ENCODE data around the gene MLLT11. TPM values are rescaled to one million over a fixed set of nuclear protein-coding genes. Genes with fewer than 3 reads are reported as not detected.

Gene MLLT11
- total RNA-seq, 2 experiments from 2014 or later, result 4.7 to 4.8 TPM

DNA sequence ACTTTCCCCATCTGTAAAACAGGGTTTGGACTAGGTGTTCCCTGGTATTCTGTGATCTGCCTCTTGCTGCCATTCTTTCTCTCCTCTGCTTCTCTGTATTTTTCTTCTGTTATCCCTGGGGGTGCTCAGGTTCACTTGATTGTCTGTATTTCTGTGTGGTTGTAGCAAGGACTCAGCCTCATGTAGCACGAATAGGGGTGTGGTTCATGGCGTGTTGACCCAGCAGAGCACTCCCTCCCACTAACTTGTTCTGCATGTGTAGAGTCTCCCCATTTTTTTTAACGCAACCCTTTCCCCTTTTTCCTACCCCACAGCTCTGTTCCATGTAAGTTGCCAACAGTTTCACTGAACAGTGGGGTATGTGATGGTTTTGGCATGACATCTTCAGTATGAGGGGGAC is 25.0 kb upstream of the MLLT11 start:
- Histone ChIP-seq H3K4me2 (ENCODE audit: low read length) (no peak overlapping the region), H3K36me3 (ENCODE audit: insufficient read depth, low read length) (peaks cover 34% of the 10 kb centered on the region), H2AFZ (ENCODE audit: low read length) (no peak overlapping the region), H3K9me2 (ENCODE audit: insufficient read depth, low read length) (no peaks in the 10 kb centered on the region), H4K20me1 (ENCODE audit: insufficient read depth, low read length) (no peaks in the 10 kb centered on the region), H3K4me3 (ENCODE audit: low read depth, low read length, poor library complexity, severe bottlenecking) (no peak overlapping the region), H3K4me1 (ENCODE audit: insufficient read depth, low read length, poor library complexity, severe bottlenecking) (no peaks in the 10 kb centered on the region), H3K9me3 (ENCODE audit: low read length) (no peaks in the 10 kb centered on the region), H3K27ac (ENCODE audit: low read depth, low read length, poor library complexity, severe bottlenecking) (no peak overlapping the region), H3K79me2 (ENCODE audit: insufficient read depth, low read depth, low read length) (no peaks in the 10 kb centered on the region)
- ChIA-PET POLR2A (no interaction called here), CTCF (ENCODE audit: unreplicated experiment) (no interaction called here)
- BruUV-seq (replicated peaks), result TSS peak; percentile 65
- TF ChIP-seq EZH2phosphoT487 (IDR thresholded peaks at IDR 0.05; ENCODE audit: borderline replicate concordance, low read depth, low read length) (no peak), CTCF (conservative IDR thresholded peaks at IDR 0.05; ENCODE audit: low read length) (no peak)
- DNase-seq (ENCODE audit: low spot score), result no peak
- intact Hi-C loops (cut with micrococcal nuclease; ENCODE audit: unreplicated experiment), result no loop called here

GRCh38 chr1:151036356-151036755 is 23.8 kb upstream of the MLLT11 start, which contains the start of gene BNIPL:
BNIPL (plus strand) TSS chr1:151036586; CDS start chr1:151036726, 140 bp downstream.
- POLR2A ChIA-PET, result interaction anchor here (0.7 to 1.5 kb wide), 2 partner anchors 9 to 24 kb away, joined by 3 read pairs; no protein-coding TSS in a partner anchor
- CTCF ChIA-PET (ENCODE audit: unreplicated experiment), result no interaction called here
- Histone ChIP-seq H3K79me2 (ENCODE audit: insufficient read depth, low read depth, low read length) (no peaks in the 10 kb centered on the region), H4K20me1 (ENCODE audit: insufficient read depth, low read length) (no peaks in the 10 kb centered on the region), H3K4me1 (ENCODE audit: insufficient read depth, low read length, poor library complexity, severe bottlenecking) (no peaks in the 10 kb centered on the region), H3K4me2 (ENCODE audit: low read length) (no peak within 1 kb of the TSS), H3K9me3 (ENCODE audit: low read length) (no peaks in the 10 kb centered on the region), H3K36me3 (ENCODE audit: insufficient read depth, low read length) (peaks cover 25% of the 10 kb centered on the region), H3K9me2 (ENCODE audit: insufficient read depth, low read length) (no peaks in the 10 kb centered on the region), H3K27ac (ENCODE audit: low read depth, low read length, poor library complexity, severe bottlenecking) (no peak within 1 kb of the TSS), H3K4me3 (ENCODE audit: low read depth, low read length, poor library complexity, severe bottlenecking) (no peak within 1 kb of the TSS), H2AFZ (ENCODE audit: low read length) (no peak within 1 kb of the TSS)
- no peak for DNase-seq (ENCODE audit: low spot score)
- TF ChIP-seq CTCF (conservative IDR thresholded peaks at IDR 0.05; ENCODE audit: low read length) (no peak), EZH2phosphoT487 (IDR thresholded peaks at IDR 0.05; ENCODE audit: borderline replicate concordance, low read depth, low read length) (no peak)
- intact Hi-C loops (cut with micrococcal nuclease; ENCODE audit: unreplicated experiment), result no loop called here
- no TSS peak for BruUV-seq (replicated peaks)

- TF ChIP-seq EZH2phosphoT487 (IDR thresholded peaks at IDR 0.05; ENCODE audit: borderline replicate concordance, low read depth, low read length) (no peak), CTCF (conservative IDR thresholded peaks at IDR 0.05; ENCODE audit: low read length) (no peak)
- Histone ChIP-seq H3K27ac (ENCODE audit: low read depth, low read length, poor library complexity, severe bottlenecking) (no peak overlapping the region), H4K20me1 (ENCODE audit: insufficient read depth, low read length) (no peaks in the 10 kb centered on the region), H3K4me2 (ENCODE audit: low read length) (no peak overlapping the region), H3K9me2 (ENCODE audit: insufficient read depth, low read length) (no peaks in the 10 kb centered on the region), H3K4me3 (ENCODE audit: low read depth, low read length, poor library complexity, severe bottlenecking) (no peak overlapping the region), H2AFZ (ENCODE audit: low read length) (no peak overlapping the region), H3K9me3 (ENCODE audit: low read length) (no peaks in the 10 kb centered on the region), H3K4me1 (ENCODE audit: insufficient read depth, low read length, poor library complexity, severe bottlenecking) (no peaks in the 10 kb centered on the region), H3K79me2 (ENCODE audit: insufficient read depth, low read depth, low read length) (no peaks in the 10 kb centered on the region), H3K36me3 (ENCODE audit: insufficient read depth, low read length) (peaks cover 20% of the 10 kb centered on the region)
- no TSS peak for BruUV-seq (replicated peaks)
- ChIA-PET POLR2A (interaction anchor here (0.6 to 1.5 kb wide), 3 partner anchors 9 to 71 kb away, joined by 3 read pairs; no protein-coding TSS in a partner anchor), CTCF (ENCODE audit: unreplicated experiment) (no interaction called here)
- intact Hi-C loops (cut with micrococcal nuclease; ENCODE audit: unreplicated experiment), result no loop called here
- DNase-seq (ENCODE audit: low spot score), result no peak
Observed at GRCh38 chr1:151037032-151037431, 23.2 kb upstream of the MLLT11 start.

All from OCI-LY7 (cell line).